ENCODE data around the gene LZTS2. TPM values are rescaled to one million over a fixed set of nuclear protein-coding genes. Genes with fewer than 3 reads are reported as not detected.

Gene LZTS2
- polyA plus RNA-seq, 3 donors = 22.4 to 105 (median 91.5) TPM

DNA sequence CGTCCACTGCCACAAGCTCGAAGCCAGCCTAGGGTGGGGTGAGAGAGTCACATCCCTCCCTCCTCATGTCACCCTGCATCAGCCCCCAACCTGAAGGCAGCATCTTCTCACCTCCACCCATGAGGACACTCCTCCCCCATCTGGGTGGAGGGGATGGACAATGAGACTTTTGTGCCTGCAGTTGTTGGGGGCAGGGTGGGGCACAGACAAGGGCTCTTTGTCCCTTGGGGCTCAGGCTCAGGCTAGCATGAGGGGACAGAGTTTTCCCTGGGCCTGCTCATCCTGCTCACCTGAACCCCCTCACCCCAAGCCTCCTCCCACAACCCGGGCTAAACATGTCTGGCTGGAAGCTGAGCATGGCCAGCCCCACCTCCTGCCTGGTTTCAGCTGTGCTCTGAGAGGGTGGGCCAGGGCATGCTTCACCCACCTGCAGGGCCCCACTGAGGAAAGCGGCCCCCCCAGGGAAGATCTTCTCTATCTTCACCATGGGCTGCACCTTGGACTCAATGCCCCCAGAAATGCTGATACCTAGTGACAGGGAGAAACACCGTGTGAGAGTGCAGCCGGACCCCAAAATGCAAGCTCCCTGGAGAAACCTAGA lies 9.3 kb downstream of the LZTS2 start:
- WGBS, 3 donors = 76 to 87% (median 85%) methylated on average over 5 to 6 of the region's 6 CpGs

DNA sequence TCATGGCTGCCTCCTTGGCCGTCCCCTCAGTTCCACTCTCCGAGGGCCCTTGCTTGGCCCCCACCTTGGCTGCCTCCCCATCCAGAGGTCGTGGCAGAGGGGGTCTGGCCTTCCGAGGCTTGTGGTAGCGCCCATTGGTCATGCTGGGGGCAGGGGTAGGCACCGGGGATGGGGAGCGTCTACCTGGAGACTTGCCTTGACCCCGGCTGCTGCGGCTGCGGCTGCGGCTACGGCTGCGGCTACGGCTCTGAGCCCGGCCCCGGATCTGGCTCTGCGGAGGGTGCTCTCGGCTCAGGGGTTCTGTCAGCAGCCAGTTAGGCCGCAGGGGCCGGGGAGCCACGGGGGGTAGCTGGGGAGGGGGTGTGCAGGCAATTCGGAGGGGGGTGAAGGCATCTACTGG lies 10.7 kb downstream of the LZTS2 start:
- no peak overlapping the region for H3K27ac ChIP-seq (ENCODE audit: low read depth, low read length)
- WGBS, 3 donors = 93 to 94% (median 93%) methylated on average over 22 of the region's 22 CpGs

More for the DNA sequence above, 9.3 kb downstream of the LZTS2 start:
- H3K27ac ChIP-seq (ENCODE audit: low read depth, low read length) = no peak overlapping the region

DNA sequence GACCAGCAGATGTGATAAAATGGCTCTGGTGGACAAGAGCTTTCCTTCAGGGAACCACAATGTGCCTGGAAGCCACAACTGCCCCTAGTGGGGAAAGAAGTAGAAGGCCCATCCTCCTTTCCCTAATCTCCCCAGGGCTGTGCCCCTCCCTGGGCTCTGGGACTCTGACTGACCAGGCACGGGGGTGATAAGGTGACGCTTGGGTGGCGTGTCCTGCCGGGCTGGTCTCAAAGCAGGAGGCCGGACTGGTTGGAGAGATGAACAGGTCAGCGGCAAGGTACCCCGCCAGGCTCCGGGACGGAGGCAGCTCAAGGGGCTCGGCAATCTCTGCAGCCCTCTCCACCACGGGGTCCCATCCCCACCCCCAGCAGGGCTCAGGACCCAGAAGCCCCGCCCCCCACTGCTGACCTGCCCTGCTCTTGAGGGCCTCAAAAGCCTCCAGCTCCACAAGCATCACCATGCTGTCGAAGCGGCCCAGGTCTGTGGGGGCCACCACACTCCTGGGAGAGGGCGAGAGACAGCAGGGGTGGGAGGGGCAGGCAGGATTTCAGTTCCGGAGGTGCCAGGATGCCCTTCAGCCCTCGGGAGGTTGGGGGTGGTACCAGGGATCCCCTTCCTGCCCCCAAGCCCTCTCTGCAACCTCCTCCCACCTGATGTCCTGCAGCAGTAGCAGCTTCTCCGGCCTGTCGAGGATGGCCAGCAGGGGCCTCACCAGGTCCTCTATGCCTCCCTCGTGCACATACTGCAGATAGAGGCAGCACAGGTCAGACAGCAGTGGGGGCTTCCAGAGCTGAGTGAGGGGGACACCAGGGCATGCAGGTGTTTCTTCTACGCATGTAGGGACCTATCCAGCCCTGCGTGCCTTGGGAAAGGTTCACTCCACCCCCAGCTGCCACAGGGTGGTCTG lies 12.2 kb downstream of the LZTS2 start:
- H3K27ac ChIP-seq (ENCODE audit: low read depth, low read length) = no peak overlapping the region
- 54 to 74% (median 72%) methylated on average over 21 to 22 of the region's 22 CpGs for WGBS, 3 donors

DNA sequence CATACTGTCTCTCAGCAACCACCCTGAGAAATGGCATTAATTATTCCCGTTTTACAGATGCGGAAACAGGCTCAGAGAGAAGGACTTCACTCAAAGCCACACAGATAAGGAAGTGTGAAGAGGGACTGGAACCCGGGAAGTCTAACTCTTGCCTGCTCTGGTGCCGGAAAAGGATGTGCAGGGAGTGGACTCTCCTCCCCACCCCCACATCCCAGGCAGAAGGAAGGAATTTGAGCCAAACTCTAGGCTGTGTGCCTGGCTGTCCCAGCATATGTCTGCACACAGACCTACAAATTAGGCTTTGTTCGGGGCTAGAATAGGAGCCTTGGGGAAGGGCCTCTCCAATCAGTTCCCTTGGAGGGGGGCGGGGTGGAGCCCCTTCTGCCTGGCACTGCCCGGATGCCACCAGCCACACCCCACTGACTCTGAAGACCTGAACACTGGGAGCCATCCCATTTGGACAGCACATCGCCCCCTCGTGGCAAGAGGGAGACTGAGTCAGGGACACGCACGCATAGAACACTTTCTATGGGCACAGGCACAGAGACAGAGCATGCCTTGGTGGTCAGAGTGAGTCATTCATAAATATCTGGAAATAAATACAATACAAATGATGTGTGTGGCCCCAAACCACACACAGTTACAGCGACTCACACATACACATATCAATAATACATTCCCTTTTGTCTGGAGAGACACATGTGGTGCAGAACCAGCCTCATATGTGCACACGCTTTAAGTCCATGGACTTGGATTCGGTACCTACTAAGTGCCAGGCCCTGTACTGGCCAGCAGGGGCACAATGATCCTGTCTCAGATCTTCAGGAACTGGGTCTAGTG lies 13.1 kb downstream of the LZTS2 start:
- WGBS, 3 donors = 11 to 22% (median 19%) methylated on average over 14 of the region's 14 CpGs
- H3K27ac ChIP-seq (ENCODE audit: low read depth, low read length) = no peak overlapping the region

DNA sequence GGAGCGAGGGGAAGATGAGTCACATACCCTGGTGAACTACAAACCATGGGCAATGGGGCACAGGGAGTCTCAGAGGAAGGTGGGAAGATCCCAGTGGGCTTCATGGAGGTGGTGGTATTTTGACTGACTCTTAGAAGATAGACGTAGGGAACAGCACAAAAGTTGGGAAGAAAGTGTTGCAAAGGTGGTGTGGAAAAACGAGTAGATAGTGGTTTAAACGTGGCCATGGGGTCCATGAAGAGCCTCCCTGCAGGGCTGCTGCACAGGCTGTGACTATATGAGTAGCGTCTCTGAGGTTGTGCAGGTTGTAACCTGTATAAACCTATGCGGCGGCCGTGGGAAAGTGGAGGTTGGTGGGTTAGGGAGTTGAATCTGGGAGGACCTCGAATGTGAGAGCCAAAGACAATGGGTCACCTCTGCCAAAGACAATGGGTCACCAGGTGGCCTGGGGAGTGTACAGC lies 13.8 kb downstream of the LZTS2 start:
- H3K27ac ChIP-seq (ENCODE audit: low read depth, low read length) = no peak overlapping the region
- 42 to 56% (median 50%) methylated on average over 9 of the region's 9 CpGs for WGBS, 3 donors

DNA sequence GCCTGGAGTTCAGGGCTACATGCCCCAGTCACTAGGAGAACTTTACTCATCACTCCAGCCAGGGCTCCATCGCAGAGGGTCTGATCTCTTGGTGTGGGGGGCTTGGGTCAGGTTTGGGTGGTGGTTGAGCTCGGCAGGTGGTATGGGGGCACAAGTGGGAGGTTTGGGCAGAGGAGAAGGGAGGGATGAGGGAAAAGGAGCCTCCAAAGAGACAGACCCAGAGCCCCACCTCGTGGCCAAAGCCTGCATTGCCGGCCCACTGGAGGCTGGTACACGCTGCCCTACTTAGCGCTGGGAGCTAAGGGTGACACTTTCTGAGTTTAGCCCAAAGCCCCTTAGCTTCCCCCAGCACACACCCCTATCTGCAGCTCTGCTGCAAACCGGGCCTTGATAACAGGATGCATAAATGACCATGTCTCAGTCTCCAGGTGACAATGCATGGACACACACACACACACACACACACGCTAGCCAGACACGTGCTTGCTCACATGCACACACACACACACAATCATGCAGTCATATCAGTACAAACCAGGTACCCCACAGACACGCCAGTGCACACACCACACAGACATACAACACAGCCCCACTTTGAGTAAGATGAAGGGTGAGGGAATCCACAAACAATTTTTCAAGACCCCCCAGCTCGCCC lies 14.7 kb downstream of the LZTS2 start:
- 14 to 22% (median 16%) methylated on average over 11 of the region's 11 CpGs for WGBS, 3 donors
- no peak overlapping the region for H3K27ac ChIP-seq (ENCODE audit: low read depth, low read length)

DNA sequence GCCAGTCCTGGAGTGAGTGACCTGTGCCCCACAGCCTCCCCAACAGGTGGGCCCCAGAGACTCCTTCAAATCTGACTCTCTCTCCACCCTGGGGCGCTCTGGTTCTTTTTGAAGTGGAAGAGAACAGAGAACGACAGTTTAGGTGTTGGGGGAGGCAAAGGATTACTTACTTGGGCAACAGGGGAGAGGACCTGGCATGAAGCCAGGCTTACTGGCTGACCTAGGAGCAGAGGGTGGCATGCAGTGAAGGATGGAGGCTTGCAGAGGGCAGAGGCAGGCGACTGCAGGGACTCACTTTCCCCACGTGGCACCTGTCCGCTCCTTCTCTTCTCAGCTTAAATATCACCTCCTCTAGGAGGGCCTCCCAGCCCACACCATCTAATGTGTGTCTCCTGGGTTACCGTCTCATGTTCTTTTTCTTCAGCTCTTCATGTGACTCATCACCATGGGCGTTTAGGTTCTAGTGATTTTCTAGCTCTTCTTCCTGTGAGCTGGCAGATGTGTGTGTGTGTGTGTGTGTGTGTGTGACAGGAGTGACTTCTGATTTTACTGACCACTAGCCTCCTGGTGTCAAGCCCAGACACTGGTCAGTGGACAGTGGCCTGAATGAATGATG lies 15.5 kb downstream of the LZTS2 start:
- H3K27ac ChIP-seq (ENCODE audit: low read depth, low read length) = no peak overlapping the region
- 40 to 48% (median 45%) methylated on average over 6 to 7 of the region's 7 CpGs for WGBS, 3 donors

DNA sequence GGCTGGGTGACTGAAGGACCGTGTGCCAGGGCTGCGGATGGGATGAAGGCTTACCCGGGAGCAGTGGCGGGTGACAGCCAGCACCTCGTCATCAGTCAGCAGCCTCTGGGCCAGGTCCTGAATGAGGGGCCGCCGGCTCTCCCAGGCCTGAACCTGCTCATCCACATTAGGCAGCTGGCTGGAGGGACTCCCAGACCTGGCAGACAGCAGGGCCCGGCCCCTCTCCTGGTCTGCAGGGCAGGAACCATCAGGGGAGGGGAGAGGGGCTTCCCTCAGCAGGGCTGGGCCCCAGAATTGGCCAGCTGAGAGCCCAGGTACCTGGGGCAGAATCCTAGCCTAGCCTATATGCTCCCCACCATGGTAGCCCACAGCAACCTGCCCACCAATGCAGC lies 16.0 kb downstream of the LZTS2 start:
- 81 to 90% (median 87%) methylated on average over 8 of the region's 8 CpGs for WGBS, 3 donors
- no peak overlapping the region for H3K27ac ChIP-seq (ENCODE audit: low read depth, low read length)

DNA sequence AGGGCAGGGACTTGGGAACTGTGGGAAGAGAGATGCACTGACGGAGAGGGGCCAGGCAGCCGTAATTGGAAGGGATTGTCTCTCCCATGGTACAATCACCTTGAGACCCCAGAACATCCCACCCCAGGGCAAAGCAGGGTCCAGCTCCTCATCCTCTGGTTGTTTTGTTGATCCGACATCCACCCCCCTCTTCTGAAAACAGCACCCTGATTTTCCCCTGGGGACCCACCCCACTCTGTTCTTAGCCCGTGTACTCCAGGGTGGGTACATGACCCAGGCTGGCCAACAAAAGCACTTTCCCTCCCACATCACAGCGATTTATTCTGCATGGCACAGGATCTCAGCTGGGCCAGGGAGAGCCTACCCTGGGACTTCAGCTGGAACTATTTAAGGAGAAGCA lies 17.2 kb downstream of the LZTS2 start:
- 63 to 70% (median 63%) methylated on average over 5 of the region's 5 CpGs for WGBS, 3 donors
- no peak overlapping the region for H3K27ac ChIP-seq (ENCODE audit: low read depth, low read length)

DNA sequence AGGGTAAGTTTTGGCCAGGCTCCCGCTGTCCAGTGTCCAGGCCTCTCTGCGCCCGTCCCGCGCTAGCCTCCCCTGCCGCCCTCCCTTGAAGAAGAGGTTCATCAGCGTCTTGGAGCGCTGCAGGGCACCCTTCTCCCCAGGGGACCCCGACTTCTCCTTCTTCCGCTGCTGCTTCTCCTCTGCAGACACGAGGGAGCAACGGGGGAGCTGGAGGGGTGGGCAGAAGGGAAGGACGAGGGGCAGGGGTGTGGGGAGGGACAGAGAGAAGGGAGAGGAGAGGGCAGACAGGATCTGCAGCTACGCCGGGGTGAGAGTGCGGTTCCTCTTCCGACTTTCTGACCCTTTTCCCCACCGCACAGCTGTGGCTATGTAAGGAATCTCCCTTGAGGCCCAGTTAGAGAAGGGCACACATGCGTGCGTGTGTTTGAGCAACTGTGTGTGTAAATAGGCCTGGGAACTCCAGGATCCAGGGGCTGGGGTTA lies 18.6 kb downstream of the LZTS2 start:
- no peak overlapping the region for H3K27ac ChIP-seq (ENCODE audit: low read depth, low read length)
- 42 to 64% (median 54%) methylated on average over 17 to 20 of the region's 20 CpGs for WGBS, 3 donors

DNA sequence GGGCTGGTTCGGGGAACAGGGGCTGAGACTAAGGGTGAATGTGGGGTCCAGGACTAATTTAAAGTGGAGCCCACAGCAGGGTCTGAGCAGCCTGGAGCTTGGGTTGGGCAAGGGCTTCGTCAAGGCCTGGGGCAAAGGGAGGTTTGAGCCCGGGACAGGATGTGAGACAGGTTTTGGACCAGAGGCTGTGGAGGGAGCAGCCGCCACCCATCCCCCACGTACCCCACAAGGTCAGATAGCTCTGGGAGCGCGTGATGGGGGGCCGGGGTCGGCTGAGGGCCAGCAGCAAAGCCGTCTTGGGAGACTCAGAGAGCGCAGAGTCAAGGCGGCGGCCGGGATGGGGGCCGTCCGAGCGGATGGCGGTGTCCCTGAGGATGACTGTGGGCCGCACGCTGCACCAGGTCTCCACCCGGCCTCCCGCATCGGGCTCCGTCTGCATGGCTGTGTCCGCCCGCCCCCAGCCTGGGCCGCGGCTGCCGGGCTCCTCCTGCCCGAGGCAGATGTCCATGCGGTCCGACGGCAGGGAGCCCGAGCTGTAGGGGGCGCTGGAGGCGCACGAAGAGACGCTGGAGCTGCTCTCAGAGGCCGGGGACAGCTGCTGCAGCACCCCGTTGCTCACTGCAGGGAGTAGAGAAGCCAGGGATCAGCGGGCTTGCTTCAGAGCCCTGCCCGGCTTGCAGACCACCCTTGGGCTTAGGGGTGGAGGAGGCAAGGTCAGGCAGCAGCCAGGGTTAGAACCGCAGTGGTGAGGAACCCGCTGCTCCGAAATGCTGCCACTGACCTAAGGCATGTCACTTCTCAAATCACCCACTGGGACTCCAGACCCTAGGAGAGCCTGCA lies 19.2 kb downstream of the LZTS2 start:
- H3K27ac ChIP-seq (ENCODE audit: low read depth, low read length) = no peak overlapping the region
- WGBS, 3 donors = 13 to 20% (median 17%) methylated on average over 35 to 45 of the region's 45 CpGs

DNA sequence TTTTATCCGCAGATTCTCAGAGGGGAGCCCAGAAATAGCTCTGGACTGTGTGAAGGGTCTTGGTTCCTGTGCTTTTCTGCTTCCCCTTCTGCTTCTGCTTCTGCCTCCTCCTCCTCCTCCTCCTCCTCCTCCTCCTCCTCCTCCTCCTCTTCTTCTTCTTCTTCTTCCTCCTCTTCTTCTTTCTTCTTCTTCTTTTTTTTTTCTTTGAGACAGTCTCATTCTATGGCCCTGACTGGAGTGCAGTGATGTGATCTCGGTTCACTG lies 19.8 kb downstream of the LZTS2 start:
- no peak overlapping the region for H3K27ac ChIP-seq (ENCODE audit: low read depth, low read length)
- 32 to 52% (median 44%) methylated on average over 2 of the region's 2 CpGs for WGBS, 3 donors

DNA sequence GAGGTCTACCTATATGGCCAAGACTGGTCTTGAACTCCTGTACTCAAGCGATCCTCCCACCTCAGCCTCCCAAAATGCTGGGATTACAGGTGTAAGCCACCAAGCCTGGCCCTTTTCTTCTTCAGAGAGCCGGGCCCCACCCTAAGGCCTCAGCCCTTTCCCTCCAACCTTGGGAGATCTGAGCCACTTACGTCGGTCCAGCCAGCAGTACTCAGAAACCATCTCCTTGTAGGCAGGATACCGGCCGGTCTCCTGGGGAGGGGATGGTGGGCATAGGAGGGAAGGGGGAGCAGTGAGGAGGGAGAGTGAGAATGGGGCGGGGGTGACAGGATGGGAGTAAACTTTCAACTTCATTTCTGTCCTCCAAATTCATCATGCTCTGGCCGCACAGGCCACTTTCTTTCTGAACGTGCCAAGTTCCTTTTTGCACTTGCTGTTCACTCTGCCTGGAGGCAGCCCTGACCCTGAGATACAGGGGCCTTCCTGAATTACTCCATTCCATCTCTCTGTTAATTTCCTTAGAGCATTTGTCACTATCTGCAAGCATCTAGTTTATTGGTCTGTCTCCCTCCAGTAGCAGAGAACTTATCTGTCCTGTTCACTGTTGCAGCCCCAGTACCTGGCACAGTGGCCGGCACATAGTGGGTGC lies 20.9 kb downstream of the LZTS2 start:
- 81 to 84% (median 81%) methylated on average over 10 of the region's 10 CpGs for WGBS, 3 donors
- no peak overlapping the region for H3K27ac ChIP-seq (ENCODE audit: low read depth, low read length)

DNA sequence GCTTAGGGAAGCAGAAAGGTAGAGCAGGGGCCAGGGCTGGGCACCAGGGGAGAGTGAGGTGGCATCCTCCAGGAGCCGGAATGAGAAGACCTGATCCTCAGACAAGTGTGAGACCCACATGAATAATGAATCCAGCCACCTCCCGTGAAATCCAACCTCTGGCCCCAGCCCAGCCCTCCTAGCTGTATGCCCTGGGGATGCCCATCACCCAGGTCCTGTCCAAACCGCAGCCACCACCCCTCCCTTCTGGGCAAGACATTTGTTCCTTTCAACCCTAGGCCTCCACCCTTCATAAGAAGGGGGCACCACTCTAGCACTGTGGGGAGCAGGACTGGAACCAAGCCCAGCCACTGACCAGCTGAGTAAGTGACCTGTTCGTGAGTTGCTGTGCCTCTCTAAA lies 21.6 kb downstream of the LZTS2 start:
- H3K27ac ChIP-seq (ENCODE audit: low read depth, low read length) = no peak overlapping the region
- 85 to 96% (median 86%) methylated on average over 4 of the region's 4 CpGs for WGBS, 3 donors

DNA sequence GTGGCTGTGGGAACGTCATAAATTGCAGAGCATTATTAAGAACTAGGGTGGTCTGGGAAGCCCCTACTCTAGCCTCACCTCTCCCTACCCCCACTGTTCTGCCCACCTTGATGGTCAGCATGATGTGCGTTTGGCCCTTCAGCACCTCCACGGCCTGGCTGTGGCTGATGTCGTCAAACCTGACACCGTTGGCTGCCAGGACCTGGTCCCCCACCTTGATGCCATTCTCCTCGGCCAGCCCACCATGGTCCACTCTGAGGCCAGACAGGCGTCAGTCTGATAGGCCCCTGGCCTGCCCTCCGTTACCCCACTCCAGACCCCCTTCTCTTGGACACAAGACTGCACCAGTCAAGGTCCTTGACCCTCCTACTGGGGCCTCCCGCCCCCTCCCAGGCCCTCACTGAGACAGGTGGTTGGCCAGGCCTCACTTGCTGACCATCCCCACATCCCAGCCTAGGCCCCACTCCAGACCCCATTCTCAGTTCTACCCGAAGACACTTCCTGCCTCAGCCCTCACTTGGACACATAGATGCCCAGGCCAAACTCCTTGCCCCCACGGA lies 22.2 kb downstream of the LZTS2 start:
- 80 to 87% (median 86%) methylated on average over 11 of the region's 11 CpGs for WGBS, 3 donors
- H3K27ac ChIP-seq (ENCODE audit: low read depth, low read length) = no peak overlapping the region

DNA sequence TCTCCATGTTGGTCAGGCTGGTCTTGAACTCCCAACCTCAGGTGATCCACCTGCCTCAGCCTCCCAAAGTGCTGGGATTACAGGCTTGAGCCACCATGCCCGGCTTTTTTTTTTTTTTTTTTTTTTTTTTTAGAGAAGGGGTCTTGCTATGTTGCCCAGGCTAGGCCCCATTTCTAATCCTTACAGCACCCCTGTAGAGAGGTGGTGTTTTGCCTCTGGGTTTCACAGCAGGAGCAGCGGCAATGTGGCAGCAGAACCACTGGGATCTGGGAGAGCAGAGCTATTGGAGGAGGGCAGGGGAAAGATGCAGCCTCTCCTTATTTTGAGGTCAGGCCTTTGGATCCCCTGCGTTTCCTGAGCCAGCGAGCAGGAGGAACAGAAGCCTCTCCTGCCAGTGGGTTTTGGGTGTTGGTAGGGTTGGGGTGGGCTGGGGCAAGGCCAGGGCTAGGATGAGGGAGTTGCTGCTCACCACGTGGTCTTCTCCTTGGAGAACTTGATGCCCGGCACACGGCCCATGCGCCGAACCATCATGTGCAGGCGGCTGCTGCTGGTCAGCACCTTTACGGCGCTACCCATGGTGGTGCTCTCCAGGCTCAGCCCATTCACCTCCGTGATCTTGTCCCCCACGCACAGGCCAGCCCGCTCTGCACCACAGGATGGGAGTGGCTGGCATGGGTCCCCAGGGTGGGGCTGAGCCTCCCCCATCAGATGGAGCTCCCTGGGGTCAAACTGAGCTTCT lies 23.5 kb downstream of the LZTS2 start:
- WGBS, 3 donors = 88 to 92% (median 89%) methylated on average over 10 to 15 of the region's 15 CpGs
- H3K27ac ChIP-seq (ENCODE audit: low read depth, low read length) = no peak overlapping the region
